Measurements from ENCODE around the gene ADGRD2. TPM values are rescaled to one million over a fixed set of nuclear protein-coding genes. Genes with fewer than 3 reads are reported as not detected.

Gene ADGRD2
- total RNA-seq, 1 donor from 2014 or later, result not detected

GRCh38 chr9:124485936-124486335, 35.7 kb downstream of the ADGRD2 start:
- Histone ChIP-seq H3K36me3 (ENCODE audit: control insufficient read depth in 3 of 3, insufficient read depth in 3 of 3, low read length in 3 of 3) (no peaks in the 10 kb centered on the region), H3K4me1 (ENCODE audit: control insufficient read depth in 3 of 3, insufficient read depth in 3 of 3, low read length in 3 of 3) (no peaks in the 10 kb centered on the region), H3K4me3 (ENCODE audit: low read length in 3 of 3) (no peak overlapping the region), H3K9ac (ENCODE audit: low read depth in 1 of 3, low read length in 3 of 3) (no peak overlapping the region), H3K27me3 (ENCODE audit: control insufficient read depth in 3 of 3, insufficient read depth in 3 of 3, low read length in 3 of 3) (peaks cover 42 to 82% (median 59%) of the 10 kb centered on the region in 3 donors), H3K9me3 (ENCODE audit: control insufficient read depth in 3 of 3, low read length in 3 of 3) (no peaks in the 10 kb centered on the region), H3K27ac (ENCODE audit: low read depth, low read length) (no peak overlapping the region)

GRCh38 chr9:124486778-124487259, 36.6 kb downstream of the ADGRD2 start:
- Histone ChIP-seq H3K36me3 (ENCODE audit: control insufficient read depth in 3 of 3, insufficient read depth in 3 of 3, low read length in 3 of 3) (no peaks in the 10 kb centered on the region), H3K4me3 (ENCODE audit: low read length in 3 of 3) (no peak overlapping the region), H3K27me3 (ENCODE audit: control insufficient read depth in 3 of 3, insufficient read depth in 3 of 3, low read length in 3 of 3) (peaks cover 42 to 82% (median 65%) of the 10 kb centered on the region in 3 donors), H3K9ac (ENCODE audit: low read depth in 1 of 3, low read length in 3 of 3) (no peak overlapping the region), H3K4me1 (ENCODE audit: control insufficient read depth in 3 of 3, insufficient read depth in 3 of 3, low read length in 3 of 3) (no peaks in the 10 kb centered on the region), H3K9me3 (ENCODE audit: control insufficient read depth in 3 of 3, low read length in 3 of 3) (no peaks in the 10 kb centered on the region), H3K27ac (ENCODE audit: low read depth, low read length) (no peak overlapping the region)

GRCh38 chr9:124487260-124488182, 37.3 kb downstream of the ADGRD2 start:
- Histone ChIP-seq H3K36me3 (ENCODE audit: control insufficient read depth in 3 of 3, insufficient read depth in 3 of 3, low read length in 3 of 3) (no peaks in the 10 kb centered on the region), H3K9ac (ENCODE audit: low read depth in 1 of 3, low read length in 3 of 3) (no peak overlapping the region), H3K9me3 (ENCODE audit: control insufficient read depth in 3 of 3, low read length in 3 of 3) (no peaks in the 10 kb centered on the region), H3K27me3 (ENCODE audit: control insufficient read depth in 3 of 3, insufficient read depth in 3 of 3, low read length in 3 of 3) (peaks cover 42 to 77% (median 68%) of the 10 kb centered on the region in 3 donors), H3K4me1 (ENCODE audit: control insufficient read depth in 3 of 3, insufficient read depth in 3 of 3, low read length in 3 of 3) (no peaks in the 10 kb centered on the region), H3K4me3 (ENCODE audit: low read length in 3 of 3) (no peak overlapping the region), H3K27ac (ENCODE audit: low read depth, low read length) (no peak overlapping the region)

GRCh38 chr9:124488641-124489210, 38.5 kb downstream of the ADGRD2 start:
- no peak overlapping the region for H3K27ac ChIP-seq (ENCODE audit: low read depth, low read length)
- H3K9ac ChIP-seq (ENCODE audit: low read depth in 1 of 3, low read length in 3 of 3), result no peak overlapping the region
- H3K36me3 ChIP-seq (ENCODE audit: control insufficient read depth in 3 of 3, insufficient read depth in 3 of 3, low read length in 3 of 3), result no peaks in the 10 kb centered on the region
- H3K9me3 ChIP-seq (ENCODE audit: control insufficient read depth in 3 of 3, low read length in 3 of 3), result no peaks in the 10 kb centered on the region
- no peak overlapping the region for H3K4me3 ChIP-seq (ENCODE audit: low read length in 3 of 3)
- peaks cover 37 to 65% (median 63%) of the 10 kb centered on the region in 3 donors for H3K27me3 ChIP-seq (ENCODE audit: control insufficient read depth in 3 of 3, insufficient read depth in 3 of 3, low read length in 3 of 3)
- no peaks in the 10 kb centered on the region for H3K4me1 ChIP-seq (ENCODE audit: control insufficient read depth in 3 of 3, insufficient read depth in 3 of 3, low read length in 3 of 3)

GRCh38 chr9:124489222-124489621, 39.0 kb downstream of the ADGRD2 start:
- no peak overlapping the region for H3K9ac ChIP-seq (ENCODE audit: low read depth in 1 of 3, low read length in 3 of 3)
- H3K9me3 ChIP-seq (ENCODE audit: control insufficient read depth in 3 of 3, low read length in 3 of 3), result no peaks in the 10 kb centered on the region
- H3K27ac ChIP-seq (ENCODE audit: low read depth, low read length), result no peak overlapping the region
- no peaks in the 10 kb centered on the region for H3K36me3 ChIP-seq (ENCODE audit: control insufficient read depth in 3 of 3, insufficient read depth in 3 of 3, low read length in 3 of 3)
- peaks cover 33 to 66% (median 60%) of the 10 kb centered on the region in 3 donors for H3K27me3 ChIP-seq (ENCODE audit: control insufficient read depth in 3 of 3, insufficient read depth in 3 of 3, low read length in 3 of 3)
- no peaks in the 10 kb centered on the region for H3K4me1 ChIP-seq (ENCODE audit: control insufficient read depth in 3 of 3, insufficient read depth in 3 of 3, low read length in 3 of 3)
- no peak overlapping the region for H3K4me3 ChIP-seq (ENCODE audit: low read length in 3 of 3)

GRCh38 chr9:124490004-124490403, 39.8 kb downstream of the ADGRD2 start:
- Histone ChIP-seq H3K9me3 (ENCODE audit: control insufficient read depth in 3 of 3, low read length in 3 of 3) (no peaks in the 10 kb centered on the region), H3K4me1 (ENCODE audit: control insufficient read depth in 3 of 3, insufficient read depth in 3 of 3, low read length in 3 of 3) (no peaks in the 10 kb centered on the region), H3K4me3 (ENCODE audit: low read length in 3 of 3) (no peak overlapping the region), H3K27ac (ENCODE audit: low read depth, low read length) (no peak overlapping the region), H3K27me3 (ENCODE audit: control insufficient read depth in 3 of 3, insufficient read depth in 3 of 3, low read length in 3 of 3) (peaks cover 33 to 62% (median 54%) of the 10 kb centered on the region in 3 donors), H3K9ac (ENCODE audit: low read depth in 1 of 3, low read length in 3 of 3) (no peak overlapping the region), H3K36me3 (ENCODE audit: control insufficient read depth in 3 of 3, insufficient read depth in 3 of 3, low read length in 3 of 3) (no peaks in the 10 kb centered on the region)

GRCh38 chr9:124491049-124491975, 41.1 kb downstream of the ADGRD2 start:
- no peaks in the 10 kb centered on the region for H3K36me3 ChIP-seq (ENCODE audit: control insufficient read depth in 3 of 3, insufficient read depth in 3 of 3, low read length in 3 of 3)
- H3K4me3 ChIP-seq (ENCODE audit: low read length in 3 of 3), result no peak overlapping the region
- H3K4me1 ChIP-seq (ENCODE audit: control insufficient read depth in 3 of 3, insufficient read depth in 3 of 3, low read length in 3 of 3), result no peaks in the 10 kb centered on the region
- no peaks in the 10 kb centered on the region for H3K9me3 ChIP-seq (ENCODE audit: control insufficient read depth in 3 of 3, low read length in 3 of 3)
- H3K9ac ChIP-seq (ENCODE audit: low read depth in 1 of 3, low read length in 3 of 3), result no peak overlapping the region
- no peak overlapping the region for H3K27ac ChIP-seq (ENCODE audit: low read depth, low read length)
- peaks cover 23 to 56% (median 47%) of the 10 kb centered on the region in 3 donors for H3K27me3 ChIP-seq (ENCODE audit: control insufficient read depth in 3 of 3, insufficient read depth in 3 of 3, low read length in 3 of 3)

- Histone ChIP-seq H3K27me3 (ENCODE audit: control insufficient read depth in 3 of 3, insufficient read depth in 3 of 3, low read length in 3 of 3) (peaks cover 9 to 51% (median 33%) of the 10 kb centered on the region in 3 donors), H3K36me3 (ENCODE audit: control insufficient read depth in 3 of 3, insufficient read depth in 3 of 3, low read length in 3 of 3) (no peaks in the 10 kb centered on the region), H3K9ac (ENCODE audit: low read depth in 1 of 3, low read length in 3 of 3) (no peak overlapping the region), H3K9me3 (ENCODE audit: control insufficient read depth in 3 of 3, low read length in 3 of 3) (no peaks in the 10 kb centered on the region), H3K27ac (ENCODE audit: low read depth, low read length) (no peak overlapping the region), H3K4me1 (ENCODE audit: control insufficient read depth in 3 of 3, insufficient read depth in 3 of 3, low read length in 3 of 3) (no peaks in the 10 kb centered on the region), H3K4me3 (ENCODE audit: low read length in 3 of 3) (no peak overlapping the region)
Measured at GRCh38 chr9:124492818-124493217, 42.6 kb downstream of the ADGRD2 start.

GRCh38 chr9:124493218-124493617, 43.0 kb downstream of the ADGRD2 start:
- Histone ChIP-seq H3K4me1 (ENCODE audit: control insufficient read depth in 3 of 3, insufficient read depth in 3 of 3, low read length in 3 of 3) (no peaks in the 10 kb centered on the region), H3K4me3 (ENCODE audit: low read length in 3 of 3) (no peak overlapping the region), H3K27ac (ENCODE audit: low read depth, low read length) (no peak overlapping the region), H3K9ac (ENCODE audit: low read depth in 1 of 3, low read length in 3 of 3) (no peak overlapping the region), H3K27me3 (ENCODE audit: control insufficient read depth in 3 of 3, insufficient read depth in 3 of 3, low read length in 3 of 3) (peaks cover 6 to 53% (median 31%) of the 10 kb centered on the region in 3 donors), H3K9me3 (ENCODE audit: control insufficient read depth in 3 of 3, low read length in 3 of 3) (no peaks in the 10 kb centered on the region), H3K36me3 (ENCODE audit: control insufficient read depth in 3 of 3, insufficient read depth in 3 of 3, low read length in 3 of 3) (no peaks in the 10 kb centered on the region)

All from skeletal muscle tissue (tissue), 4 donors.